ENCODE results near the gene TMBIM1. TPM values are rescaled to one million over a fixed set of nuclear protein-coding genes. Genes with fewer than 3 reads are reported as not detected.
A peak's percentile ranks its signal among the peaks of the same experiment; 100 is the strongest.
"Not testable (repeated sequence)": the region's sequence is repeated elsewhere in the genome, so short reads cannot be mapped to it uniquely, and the experiment has no call there.

TMBIM1 gene
- total RNA-seq, 2 donors from 2014 or later: 42.8 to 79.0 TPM

GRCh38 chr2:218278531-218279360, 13.6 kb downstream of the TMBIM1 start:
- H3K4me1 Mint-ChIP-seq (ENCODE audit: low read depth in 2 of 2): peaks cover 0 to 18% of the 10 kb centered on the region in 2 donors
- H3K27ac Mint-ChIP-seq: no peak overlapping the region
- DNase-seq (ENCODE audit: low spot score) (no peak), ATAC-seq (no peak)
- H3K4me3 Mint-ChIP-seq: no peak overlapping the region
- H3K36me3 Mint-ChIP-seq: peaks cover 9% of the 10 kb centered on the region
- no peaks in the 10 kb centered on the region for H3K9me3 Mint-ChIP-seq
- no peaks in the 10 kb centered on the region for H3K27me3 Mint-ChIP-seq

GRCh38 chr2:218277921-218278320, 14.4 kb downstream of the TMBIM1 start:
- Mint-ChIP-seq H3K27ac (peak overlapping the region; percentile 58 to 82), H3K9me3 (no peaks in the 10 kb centered on the region), H3K4me3 (no peak overlapping the region), H3K27me3 (no peaks in the 10 kb centered on the region), H3K36me3 (peaks cover 9% of the 10 kb centered on the region), H3K4me1 (ENCODE audit: low read depth in 2 of 2) (peaks cover 0 to 15% of the 10 kb centered on the region in 2 donors)
- DNase-seq (ENCODE audit: low spot score) (no peak), ATAC-seq (no peak)

GRCh38 chr2:218276986-218277755, 15.1 kb downstream of the TMBIM1 start:
- ATAC-seq: no peak
- no peaks in the 10 kb centered on the region for H3K27me3 Mint-ChIP-seq
- H3K4me1 Mint-ChIP-seq (ENCODE audit: low read depth in 2 of 2): peaks cover under 1 to 17% of the 10 kb centered on the region in 2 donors
- no peaks in the 10 kb centered on the region for H3K9me3 Mint-ChIP-seq
- H3K27ac Mint-ChIP-seq: peak overlapping the region; percentile 58 to 82
- H3K36me3 Mint-ChIP-seq: peaks cover 9% of the 10 kb centered on the region
- H3K4me3 Mint-ChIP-seq: no peak overlapping the region
- no peak for DNase-seq (ENCODE audit: low spot score)

- H3K36me3 Mint-ChIP-seq: peaks cover 9% of the 10 kb centered on the region
- H3K27me3 Mint-ChIP-seq: no peaks in the 10 kb centered on the region
- peak overlapping the region in 1 of 2 donors; percentile 29 for H3K27ac Mint-ChIP-seq
- DNase-seq (ENCODE audit: low spot score): no peak
- H3K9me3 Mint-ChIP-seq: no peaks in the 10 kb centered on the region
- no peak for ATAC-seq
- peaks cover 17 to 29% of the 10 kb centered on the region in 2 donors for H3K4me1 Mint-ChIP-seq (ENCODE audit: low read depth in 2 of 2)
- H3K4me3 Mint-ChIP-seq: no peak overlapping the region
Observed at GRCh38 chr2:218275371-218276072, 16.8 kb downstream of the TMBIM1 start.

GRCh38 chr2:218274586-218274985, 17.7 kb downstream of the TMBIM1 start:
- DNase-seq (ENCODE audit: low spot score): no peak
- Mint-ChIP-seq H3K27ac (peak overlapping the region; percentile 41 to 51), H3K36me3 (peaks cover 9% of the 10 kb centered on the region), H3K9me3 (no peaks in the 10 kb centered on the region), H3K4me3 (no peak overlapping the region), H3K4me1 (ENCODE audit: low read depth in 2 of 2) (peaks cover 25 to 26% of the 10 kb centered on the region in 2 donors), H3K27me3 (no peaks in the 10 kb centered on the region)
- ATAC-seq: no peak

GRCh38 chr2:218273908-218274249, 18.4 kb downstream of the TMBIM1 start:
- no peaks in the 10 kb centered on the region for H3K9me3 Mint-ChIP-seq
- no peak for ATAC-seq
- H3K36me3 Mint-ChIP-seq: peaks cover 9% of the 10 kb centered on the region
- H3K27me3 Mint-ChIP-seq: no peaks in the 10 kb centered on the region
- peaks cover 31% of the 10 kb centered on the region in 2 donors for H3K4me1 Mint-ChIP-seq (ENCODE audit: low read depth in 2 of 2)
- no peak overlapping the region for H3K4me3 Mint-ChIP-seq
- no peak for DNase-seq (ENCODE audit: low spot score)
- H3K27ac Mint-ChIP-seq: peak overlapping the region; percentile 41 to 51

GRCh38 chr2:218273214-218273907, 18.9 kb downstream of the TMBIM1 start:
- H3K4me1 Mint-ChIP-seq (ENCODE audit: low read depth in 2 of 2): peaks cover 31% of the 10 kb centered on the region in 2 donors
- peak overlapping the region; percentile 41 to 51 for H3K27ac Mint-ChIP-seq
- not testable (repeated sequence) for ATAC-seq; H3K9me3 Mint-ChIP-seq; H3K36me3 Mint-ChIP-seq; H3K4me3 Mint-ChIP-seq; DNase-seq (ENCODE audit: low spot score); H3K27me3 Mint-ChIP-seq

- H3K27ac Mint-ChIP-seq: peak overlapping the region in 1 of 2 donors; percentile 87
- no peaks in the 10 kb centered on the region for H3K27me3 Mint-ChIP-seq
- H3K9me3 Mint-ChIP-seq: no peaks in the 10 kb centered on the region
- peaks cover 9% of the 10 kb centered on the region for H3K36me3 Mint-ChIP-seq
- DNase-seq (ENCODE audit: low spot score) (peak; percentile 83), ATAC-seq (no peak)
- peaks cover 31% of the 10 kb centered on the region in 2 donors for H3K4me1 Mint-ChIP-seq (ENCODE audit: low read depth in 2 of 2)
- H3K4me3 Mint-ChIP-seq: no peak overlapping the region
Observed at GRCh38 chr2:218272531-218273212, 19.6 kb downstream of the TMBIM1 start.

- no peak for DNase-seq (ENCODE audit: low spot score)
- H3K4me1 Mint-ChIP-seq (ENCODE audit: low read depth in 2 of 2): peaks cover 31 to 38% of the 10 kb centered on the region in 2 donors
- no peaks in the 10 kb centered on the region for H3K27me3 Mint-ChIP-seq
- H3K27ac Mint-ChIP-seq: peak overlapping the region; percentile 87
- no peaks in the 10 kb centered on the region for H3K9me3 Mint-ChIP-seq
- peak overlapping the region; percentile 90 for H3K4me3 Mint-ChIP-seq
- H3K36me3 Mint-ChIP-seq: peaks cover 3% of the 10 kb centered on the region
- ATAC-seq: no peak
Observed at GRCh38 chr2:218271865-218272530, 20.3 kb downstream of the TMBIM1 start.

- Mint-ChIP-seq H3K9me3 (no peaks in the 10 kb centered on the region), H3K27me3 (no peaks in the 10 kb centered on the region), H3K4me1 (ENCODE audit: low read depth in 2 of 2) (peaks cover 31 to 38% of the 10 kb centered on the region in 2 donors), H3K4me3 (peak overlapping the region; percentile 90), H3K27ac (peak overlapping the region; percentile 87), H3K36me3 (no peaks in the 10 kb centered on the region)
- ATAC-seq (no peak), DNase-seq (ENCODE audit: low spot score) (no peak)
Observed at GRCh38 chr2:218271487-218271797, 20.9 kb downstream of the TMBIM1 start.

- peaks cover 31 to 40% of the 10 kb centered on the region in 2 donors for H3K4me1 Mint-ChIP-seq (ENCODE audit: low read depth in 2 of 2)
- DNase-seq (ENCODE audit: low spot score): no peak
- no peaks in the 10 kb centered on the region for H3K9me3 Mint-ChIP-seq
- H3K27me3 Mint-ChIP-seq: no peaks in the 10 kb centered on the region
- H3K36me3 Mint-ChIP-seq: no peaks in the 10 kb centered on the region
- ATAC-seq: no peak
- H3K4me3 Mint-ChIP-seq: peak overlapping the region; percentile 90
- H3K27ac Mint-ChIP-seq: peak overlapping the region; percentile 87
Observed at GRCh38 chr2:218270721-218271486, 21.4 kb downstream of the TMBIM1 start.

Measured in natural killer cell treated with Interleukin-12 subunit alpha and Interleukin-12 subunit beta and Interleukin-15 and Interleukin-18, amount 100 ng/mL, for 72 hours (primary cell).